Stimulated activated CD8-positive, alpha-beta memory T cell treated with anti-CD3 and anti-CD28 coated beads, Interleukin-12 subunit alpha, Interleukin-12 subunit beta, amount 100 ng/mL, for 4 hours (primary cell): ENCODE data around the gene TOR1AIP2.

Source experiments
- DNase-seq: peaks from one replicate; pipeline ENCODE4 v3.0.0-alpha.2; 2020; ENCODE audit warnings: low read depth

The TOR1AIP2 gene

DNA sequence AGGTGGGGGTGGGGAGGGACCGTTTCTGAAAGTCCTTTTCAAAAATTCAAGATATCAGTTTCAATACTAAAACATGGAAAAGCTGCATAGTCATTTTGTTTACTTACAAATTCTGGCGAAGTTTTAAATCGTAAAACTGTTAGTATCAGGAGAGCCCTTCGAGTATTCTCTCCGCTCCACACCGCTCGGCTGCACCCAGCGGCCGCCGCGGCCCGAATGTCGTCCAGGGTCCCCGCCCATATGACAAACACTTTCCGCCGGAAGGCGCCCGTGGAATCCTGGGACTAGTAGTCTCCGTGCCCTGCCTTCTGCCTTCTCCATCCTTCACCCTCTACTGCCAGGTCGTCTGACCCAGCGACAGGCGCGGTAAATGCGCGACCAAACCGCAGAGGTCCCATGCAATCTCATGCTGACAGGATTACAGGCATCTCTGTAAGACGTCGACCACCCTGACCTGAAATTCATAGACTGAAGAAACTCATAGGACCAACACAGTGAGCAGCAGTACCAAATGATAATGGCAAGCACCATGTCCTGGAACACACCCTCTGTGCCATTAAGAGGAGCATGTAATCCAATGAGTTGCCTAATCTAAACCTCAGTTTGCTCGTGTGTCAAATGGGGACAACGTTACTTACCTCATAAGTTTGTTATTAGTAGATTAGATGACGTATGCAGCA, at the start of gene TOR1AIP2:
TOR1AIP2 (minus strand) TSS at position 218 of the 680 bp plus-strand sequence. CDS start 25,138 bp downstream, outside the sequence.
- peak; percentile 73 for DNase-seq

GRCh38 chr1:179926850-179927205, 49.2 kb upstream of the TOR1AIP2 start:
- DNase-seq = no peak

- no peak for DNase-seq
Observed at GRCh38 chr1:179925922-179926849, 48.6 kb upstream of the TOR1AIP2 start.

- no peak for DNase-seq
Observed at GRCh38 chr1:179925302-179925701, 47.7 kb upstream of the TOR1AIP2 start.

DNA sequence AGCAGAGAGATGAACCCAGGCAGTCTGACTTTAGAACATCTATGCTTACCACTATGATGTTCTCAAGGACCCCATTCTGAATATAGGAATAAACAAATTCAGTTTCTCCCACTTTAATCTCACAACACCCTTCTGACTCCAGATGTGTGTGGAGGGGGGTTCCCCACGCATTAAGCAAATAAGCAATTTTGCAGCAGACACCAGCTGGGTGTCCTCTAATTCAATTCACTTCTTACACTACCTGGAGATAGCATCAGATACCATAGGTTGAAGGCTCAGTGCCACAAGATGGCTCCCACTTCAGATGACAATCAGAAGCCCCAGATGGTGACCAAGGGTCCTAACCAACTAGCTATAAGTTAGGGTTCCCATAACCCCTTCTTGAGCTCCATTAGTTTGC, 46.7 kb upstream of the TOR1AIP2 start:
- no peak for DNase-seq

- no peak for DNase-seq
Observed at GRCh38 chr1:179923029-179923428, 45.4 kb upstream of the TOR1AIP2 start.

DNA sequence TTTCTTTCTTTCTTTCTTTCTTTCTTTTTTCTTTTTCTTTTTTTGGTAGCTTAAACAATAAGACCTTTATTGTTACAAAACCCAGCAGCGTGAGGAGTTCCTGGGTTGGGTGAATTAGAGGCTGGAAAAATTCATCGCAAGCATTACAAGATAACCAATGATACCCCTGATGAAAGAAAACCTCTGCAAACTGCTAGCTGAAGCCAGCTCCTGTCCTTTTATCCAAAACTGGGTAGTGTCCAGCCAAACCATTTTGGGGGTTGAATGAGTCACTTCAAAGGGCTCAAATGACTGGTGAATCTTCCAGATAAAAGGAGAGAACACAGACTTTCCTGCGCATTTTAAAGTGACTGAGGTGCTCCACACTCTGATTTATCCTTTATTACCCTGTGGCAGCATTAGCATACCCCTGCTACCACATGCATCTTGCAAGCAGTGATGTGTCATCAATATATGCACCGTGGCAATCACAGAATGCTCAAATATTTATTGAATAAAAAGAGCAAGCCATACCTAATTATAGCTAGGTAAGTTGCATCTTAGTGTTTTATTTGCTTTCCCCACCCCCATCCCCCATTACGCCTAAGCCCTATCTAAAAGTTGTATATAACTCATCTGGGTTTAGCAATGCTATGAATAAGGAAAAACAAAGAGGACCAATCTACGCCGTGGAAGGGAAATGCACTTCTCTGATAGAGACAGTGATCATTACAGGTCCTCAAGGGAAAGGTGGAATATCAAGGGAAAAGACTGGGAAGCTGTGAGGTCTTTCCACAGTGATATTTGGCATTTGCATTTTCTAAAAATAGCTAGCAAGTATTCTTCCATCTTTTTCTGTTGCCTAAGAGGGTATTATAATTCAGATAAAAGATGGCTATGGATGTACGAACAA, 44.6 kb upstream of the TOR1AIP2 start:
- DNase-seq = no peak

DNA sequence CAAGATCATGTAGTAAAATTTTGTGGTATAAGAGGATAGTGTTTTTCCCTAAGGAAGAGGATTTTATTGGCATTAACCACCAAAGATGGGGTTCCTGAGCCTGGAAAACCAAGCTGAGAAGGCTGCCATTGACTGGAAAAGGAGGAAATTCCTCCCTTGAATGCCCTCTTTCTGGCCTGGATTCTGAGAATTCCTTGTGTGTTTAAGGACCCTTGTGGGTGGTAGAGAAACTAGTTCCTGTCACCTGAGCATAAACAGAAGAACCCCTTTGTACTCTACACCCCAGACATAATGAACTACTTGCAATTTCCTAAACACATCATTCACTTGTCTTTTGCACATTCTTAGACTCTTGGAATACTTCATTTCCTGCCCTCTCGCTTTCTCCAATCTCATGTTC, 43.9 kb upstream of the TOR1AIP2 start:
- DNase-seq = no peak

- no peak for DNase-seq
Observed at GRCh38 chr1:179917601-179918429, 40.2 kb upstream of the TOR1AIP2 start.

DNA sequence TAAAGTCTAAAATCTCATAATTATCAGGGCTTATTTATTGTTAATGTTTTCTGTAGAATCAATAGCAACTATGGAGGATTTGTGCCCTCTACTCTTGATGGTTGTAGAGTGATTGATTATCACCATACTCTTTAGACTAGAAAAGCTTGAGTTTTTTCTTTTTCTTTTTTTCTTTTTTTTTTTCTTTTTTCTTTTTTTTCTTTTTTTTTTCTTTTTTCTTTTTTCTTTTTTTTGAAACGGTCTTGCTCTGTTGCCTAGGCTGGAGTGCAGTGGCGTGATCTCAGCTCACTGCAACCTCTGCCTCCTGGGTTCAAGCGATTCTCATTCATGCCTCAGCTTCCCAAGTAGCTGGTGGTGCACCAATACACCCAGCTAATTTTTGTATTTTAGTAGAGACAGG, 34.2 kb upstream of the TOR1AIP2 start:
- DNase-seq = no peak

GRCh38 chr1:179910934-179911333, 33.3 kb upstream of the TOR1AIP2 start:
- DNase-seq = no peak

DNA sequence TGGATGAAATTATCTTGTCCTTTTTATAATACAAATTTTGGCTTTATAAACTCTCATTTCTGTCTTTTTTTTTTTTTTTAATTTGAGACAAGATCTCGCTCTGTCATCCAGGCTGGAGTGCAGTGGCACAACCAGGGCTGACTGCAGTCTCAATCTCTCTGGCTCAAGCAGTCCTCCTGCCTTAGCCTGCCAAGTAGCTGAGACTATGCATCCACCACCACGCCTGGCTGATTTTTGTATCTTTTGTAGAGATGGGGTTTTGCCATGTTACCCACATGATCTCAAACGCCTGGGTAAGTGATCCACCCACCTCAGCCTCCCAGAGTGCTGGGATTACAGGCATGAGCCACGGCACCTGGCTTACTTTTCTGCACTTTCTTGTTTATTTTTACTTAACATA, 12.0 kb upstream of the TOR1AIP2 start:
- no peak for DNase-seq

DNA sequence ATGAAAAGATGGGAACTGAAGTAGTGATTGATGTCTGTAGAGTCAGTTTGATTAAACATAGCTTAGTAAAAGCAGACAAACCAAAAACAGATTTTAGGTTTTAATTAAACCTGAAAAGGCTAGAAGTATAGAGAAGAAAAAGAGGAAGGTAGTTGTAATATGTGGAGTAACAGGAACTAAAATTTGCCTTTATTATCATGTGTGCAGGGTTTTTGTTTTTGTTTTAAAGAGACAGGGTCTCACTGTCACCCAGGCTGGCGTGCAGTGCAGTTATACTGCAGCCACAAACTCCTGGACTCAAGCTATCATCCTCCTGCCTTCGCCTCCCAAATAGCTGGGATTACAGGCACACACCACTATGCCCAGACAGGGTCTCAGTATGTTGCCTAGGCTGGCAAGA, 10.5 kb upstream of the TOR1AIP2 start:
- DNase-seq = no peak

DNA sequence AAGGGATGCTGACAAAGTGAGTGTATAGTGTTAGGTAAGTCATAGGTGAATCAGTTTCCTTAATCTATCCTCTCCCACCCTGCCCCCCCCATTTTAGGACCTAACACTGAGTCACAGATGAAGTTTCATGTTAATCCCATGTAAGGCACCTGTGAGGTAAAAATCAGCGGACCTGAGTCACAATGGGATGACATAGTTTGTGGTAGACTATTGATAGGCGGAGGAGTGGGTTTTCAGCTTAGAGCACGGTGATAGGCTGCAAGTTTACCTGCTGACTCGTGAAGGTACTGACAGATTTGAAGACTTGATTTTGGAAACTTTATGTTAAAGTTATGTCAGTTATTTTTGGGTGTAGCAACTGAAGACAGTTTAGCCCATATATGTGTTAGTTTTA, 6.1 kb upstream of the TOR1AIP2 start:
- peak; percentile 34 for DNase-seq

GRCh38 chr1:179883040-179883744, 5.6 kb upstream of the TOR1AIP2 start:
- DNase-seq = no peak

DNA sequence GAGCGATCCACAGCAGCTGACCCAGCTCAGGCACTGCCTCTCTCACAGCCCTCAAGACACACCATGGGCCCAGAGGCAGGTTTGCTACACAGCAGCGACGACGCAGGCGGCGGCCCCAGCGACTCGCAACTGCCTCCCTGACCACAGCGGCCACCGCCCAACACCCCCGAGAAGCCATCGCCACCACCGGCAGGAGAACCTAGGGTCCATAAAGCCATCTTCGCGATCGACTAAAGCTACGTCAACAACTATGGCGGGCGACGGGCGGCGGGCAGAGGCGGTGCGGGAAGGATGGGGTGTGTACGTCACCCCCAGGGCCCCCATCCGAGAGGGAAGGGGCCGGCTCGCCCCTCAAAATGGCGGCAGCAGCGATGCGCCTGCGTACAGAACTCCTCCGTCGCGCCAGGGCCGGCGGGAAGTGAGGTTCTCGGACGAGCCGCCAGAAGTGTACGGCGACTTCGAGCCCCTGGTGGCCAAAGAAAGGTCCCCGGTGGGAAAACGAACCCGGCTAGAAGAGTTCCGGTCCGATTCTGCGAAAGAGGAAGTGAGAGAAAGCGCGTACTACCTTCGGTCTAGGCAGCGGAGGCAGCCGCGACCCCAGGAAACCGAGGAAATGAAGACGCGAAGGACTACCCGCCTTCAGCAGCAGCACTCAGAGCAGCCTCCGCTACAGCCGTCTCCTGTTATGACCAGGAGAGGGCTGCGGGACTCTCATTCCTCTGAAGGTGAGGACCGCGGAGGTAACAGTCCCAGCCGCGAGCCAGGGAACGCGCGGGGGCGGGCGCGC, 4.8 kb upstream of the TOR1AIP2 start, which contains the start of gene TOR1AIP1:
TOR1AIP1 (plus strand) TSS at position 33 of the 787 bp plus-strand sequence; CDS start at position 251, 218 bp downstream.
- DNase-seq = peak; percentile 94

GRCh38 chr1:179881642-179882252, 4.1 kb upstream of the TOR1AIP2 start:
- DNase-seq = no peak

GRCh38 chr1:179879797-179880196, 2.2 kb upstream of the TOR1AIP2 start:
- DNase-seq = no peak

- DNase-seq = no peak
Observed at GRCh38 chr1:179876300-179876715, 1.3 kb downstream of the TOR1AIP2 start.
